Hematopoietic multipotent progenitor cell (in vitro differentiated cells): ENCODE results near the gene NDUFS7. TPM values are rescaled to one million over a fixed set of nuclear protein-coding genes. Genes with fewer than 3 reads are reported as not detected.

Experiments
- DNase-seq, 3 donors: peaks; one replicate each; pipeline ENCODE4 v3.0.0-alpha.2; 2011 to 2015; ENCODE audit warnings: low read depth in 2 of 3, low spot score in 2 of 3
- total RNA-seq: library from RNA; depleted of rRNA; stranded (reverse); fragments of >200 nt; gene quantifications from one replicate; pipeline ENCODE4 v1.2.3, GENCODE V29; 2012

Gene NDUFS7
- total RNA-seq, 1 donor: 121 TPM

DNA sequence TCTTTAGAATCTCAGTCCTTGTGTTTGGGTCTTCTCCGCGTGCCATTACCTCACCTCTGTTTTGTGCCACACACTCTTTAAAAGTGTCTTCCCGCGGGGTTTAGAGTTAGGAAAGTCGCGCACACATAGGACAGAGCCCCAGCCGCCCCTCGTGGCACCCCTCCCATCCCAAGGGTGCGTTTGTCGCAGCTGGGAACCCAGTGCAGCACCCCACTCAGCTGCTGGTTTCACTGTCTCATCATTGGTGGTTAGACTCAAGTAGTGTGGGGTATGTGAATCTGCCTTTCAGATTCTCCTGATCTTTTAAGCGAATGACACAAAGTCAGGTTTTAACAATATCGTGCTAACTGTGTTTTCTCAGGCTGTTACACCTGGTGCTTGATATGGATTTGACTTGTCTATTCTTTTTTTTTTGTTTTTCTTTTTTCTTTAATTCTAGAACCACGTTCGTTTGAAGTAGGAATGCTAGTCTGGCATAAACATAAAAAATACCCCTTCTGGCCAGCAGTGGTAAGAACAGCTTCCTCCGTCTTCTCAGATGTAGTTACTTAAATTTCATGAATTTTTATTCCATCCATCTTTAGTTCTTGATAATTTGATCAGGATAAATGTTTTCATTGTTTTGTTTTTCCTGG is 19.5 kb upstream of the NDUFS7 start:
- DNase-seq: peak in 1 of 3 donors; percentile 40

DNA sequence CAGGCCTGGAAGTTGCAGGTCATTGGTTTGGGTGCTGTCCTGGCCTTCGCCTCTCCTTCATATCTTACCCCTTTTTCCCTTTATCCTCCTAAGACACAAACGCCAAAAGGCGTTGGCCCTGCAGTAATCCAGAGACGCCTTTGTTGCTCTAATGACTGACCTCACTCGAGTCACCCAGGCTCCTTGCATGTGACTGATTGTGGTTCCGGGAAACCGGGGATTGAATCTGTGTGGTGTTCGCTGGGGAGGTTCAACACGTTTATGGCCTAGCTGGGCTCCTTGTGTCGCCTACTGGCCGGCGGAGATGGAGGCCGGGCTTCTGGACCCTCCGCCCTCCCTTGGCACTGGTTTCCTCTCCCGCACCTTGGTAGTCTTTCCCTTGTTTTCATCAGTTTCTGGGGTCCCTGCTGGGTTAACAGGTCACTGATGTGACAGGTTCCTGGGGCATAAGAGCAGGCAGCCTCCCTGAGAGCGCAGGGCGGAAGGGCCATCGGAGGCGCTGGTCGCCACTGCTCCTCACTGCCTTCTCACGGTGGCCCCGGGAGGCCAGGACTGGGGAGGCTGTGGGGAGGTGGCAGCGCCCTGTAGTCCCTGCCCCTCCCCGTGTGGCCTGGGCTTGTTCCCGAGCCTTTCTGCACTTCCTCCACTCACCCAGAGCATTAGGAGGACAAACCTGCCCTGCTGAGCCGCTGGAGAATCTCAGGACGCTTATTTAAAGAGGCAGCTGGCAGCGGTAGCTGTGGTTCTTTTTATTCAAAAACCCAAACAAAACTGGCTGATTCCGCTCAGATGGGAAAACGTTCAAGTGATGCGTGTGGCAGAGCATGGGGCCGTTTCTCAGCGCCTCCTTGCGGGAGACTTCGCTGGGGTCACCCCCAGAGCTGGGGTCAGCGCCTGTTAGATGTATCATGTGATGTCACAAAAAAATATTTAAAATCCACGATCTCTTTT is 18.1 kb upstream of the NDUFS7 start:
- no peak for DNase-seq

DNA sequence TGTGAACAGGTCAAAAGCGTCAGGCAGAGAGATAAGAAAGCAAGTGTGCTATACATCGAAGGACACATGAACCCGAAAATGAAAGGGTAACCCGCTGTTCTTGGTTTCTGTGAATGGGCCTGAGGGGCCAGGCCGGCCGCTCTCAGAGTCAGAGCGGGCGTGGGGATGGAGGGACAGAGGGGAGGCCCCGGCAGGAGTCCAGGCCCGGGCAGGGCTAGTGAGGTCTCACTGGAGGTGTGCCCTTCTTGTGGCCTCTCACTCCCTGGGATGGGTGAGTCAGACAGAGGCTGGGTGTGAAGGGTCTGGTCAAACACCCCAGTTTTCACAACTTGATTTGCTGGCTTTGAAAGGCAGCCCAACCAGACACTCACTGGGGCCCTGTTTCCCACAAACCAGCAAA is 17.4 kb upstream of the NDUFS7 start:
- DNase-seq: no peak

DNA sequence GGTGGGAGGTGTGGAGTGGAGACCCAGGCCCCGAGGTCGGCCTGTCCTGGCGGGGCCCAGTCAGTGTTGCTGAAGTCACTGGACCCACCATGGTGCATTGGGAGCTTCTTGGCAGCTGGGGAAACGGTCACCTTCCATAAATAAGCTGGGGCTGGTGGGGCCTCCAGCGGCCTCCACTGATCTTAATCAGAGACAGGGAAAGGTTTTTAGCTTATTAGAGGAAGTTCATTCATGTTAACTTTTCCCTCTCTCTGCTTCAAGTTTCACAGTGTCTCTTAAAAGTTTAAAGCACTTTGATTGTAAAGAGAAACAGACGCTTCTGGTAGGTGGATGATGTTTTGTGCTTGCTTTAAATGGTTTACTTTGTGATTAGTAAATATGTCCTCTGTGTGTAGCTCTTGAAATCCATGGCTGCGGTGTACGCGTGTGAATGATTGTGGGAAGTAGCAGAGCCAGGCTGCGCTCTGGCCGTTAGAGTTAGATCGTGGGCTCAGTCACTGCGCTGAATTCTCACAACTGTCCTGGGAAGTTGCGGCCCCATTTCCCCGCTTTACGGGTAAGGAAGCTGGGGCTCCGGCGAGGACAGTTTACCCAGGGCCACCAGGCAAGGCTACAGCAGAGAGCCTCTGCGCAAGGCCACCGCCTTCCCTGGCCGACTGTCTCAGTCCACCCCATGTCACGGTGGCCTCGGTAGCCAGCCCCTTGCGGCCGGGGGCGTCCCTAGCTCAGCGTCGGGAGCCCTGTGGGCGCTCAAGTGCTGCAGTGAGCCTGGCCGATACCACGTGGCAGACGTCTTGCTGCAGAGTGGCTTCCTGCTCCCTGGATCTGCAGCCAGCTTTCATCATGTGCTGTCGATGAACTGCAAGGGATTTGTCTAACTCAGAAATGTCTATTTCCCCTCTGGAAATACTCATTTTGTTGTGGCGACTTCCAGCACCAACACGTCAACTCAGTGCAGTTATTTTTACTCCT is 16.5 kb upstream of the NDUFS7 start:
- no peak for DNase-seq

DNA sequence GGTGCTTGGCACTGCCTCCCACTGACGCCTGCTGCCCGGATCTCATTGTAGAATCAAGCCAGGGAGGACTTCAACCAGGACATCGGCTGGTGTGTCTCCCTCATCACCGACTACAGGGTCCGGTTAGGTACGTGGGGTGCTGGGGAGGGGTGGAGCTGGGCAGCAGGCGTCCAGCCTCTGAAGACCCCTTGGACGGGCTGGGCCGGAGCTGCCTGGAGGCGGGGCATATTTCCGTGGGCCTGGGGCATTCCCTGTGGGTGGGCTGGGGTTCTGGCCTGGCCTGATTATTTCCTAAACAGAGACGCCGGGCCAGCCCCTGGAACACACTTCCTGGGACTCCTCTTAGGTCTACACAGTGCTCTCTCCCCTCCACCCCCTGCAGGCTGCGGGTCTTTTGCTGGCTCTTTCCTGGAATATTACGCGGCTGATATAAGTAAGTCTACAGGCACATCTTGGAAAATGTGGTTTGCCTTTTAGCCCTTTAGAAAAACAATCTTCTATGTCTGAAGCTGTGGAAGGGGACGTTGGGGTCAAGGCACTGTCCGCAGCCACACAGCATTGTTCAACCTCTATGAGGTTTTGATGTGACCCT is 14.4 kb upstream of the NDUFS7 start:
- no peak for DNase-seq

DNA sequence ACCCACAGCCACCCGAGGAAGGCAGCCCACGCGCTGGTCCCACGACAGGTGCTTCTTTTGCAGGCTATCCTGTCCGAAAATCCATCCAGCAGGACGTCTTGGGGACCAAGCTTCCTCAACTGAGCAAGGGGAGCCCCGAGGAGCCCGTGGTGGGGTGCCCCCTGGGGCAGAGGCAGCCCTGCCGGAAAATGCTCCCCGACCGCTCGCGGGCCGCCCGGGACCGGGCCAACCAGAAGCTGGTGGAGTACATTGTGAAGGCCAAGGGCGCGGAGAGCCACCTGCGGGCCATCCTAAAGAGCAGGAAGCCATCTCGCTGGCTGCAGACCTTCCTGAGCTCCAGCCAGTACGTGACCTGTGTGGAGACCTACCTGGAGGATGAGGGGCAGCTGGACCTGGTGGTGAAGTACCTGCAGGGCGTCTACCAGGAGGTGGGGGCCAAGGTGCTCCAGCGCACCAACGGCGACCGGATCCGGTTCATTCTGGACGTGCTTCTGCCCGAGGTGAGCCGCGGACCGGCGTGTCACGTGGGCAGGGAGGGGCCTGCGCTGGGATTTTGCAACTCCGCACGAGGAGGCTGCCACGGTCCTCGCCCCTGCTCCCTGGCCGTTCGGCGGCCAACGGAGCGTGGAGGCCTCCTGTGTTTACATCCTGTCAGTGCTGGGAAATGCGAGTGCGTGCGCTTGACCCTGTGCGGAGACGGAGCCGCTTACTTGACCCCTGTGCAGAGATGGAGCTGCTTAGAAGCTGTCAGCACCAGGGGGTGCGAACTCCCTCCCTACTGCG is 12.9 kb upstream of the NDUFS7 start:
- no peak for DNase-seq

DNA sequence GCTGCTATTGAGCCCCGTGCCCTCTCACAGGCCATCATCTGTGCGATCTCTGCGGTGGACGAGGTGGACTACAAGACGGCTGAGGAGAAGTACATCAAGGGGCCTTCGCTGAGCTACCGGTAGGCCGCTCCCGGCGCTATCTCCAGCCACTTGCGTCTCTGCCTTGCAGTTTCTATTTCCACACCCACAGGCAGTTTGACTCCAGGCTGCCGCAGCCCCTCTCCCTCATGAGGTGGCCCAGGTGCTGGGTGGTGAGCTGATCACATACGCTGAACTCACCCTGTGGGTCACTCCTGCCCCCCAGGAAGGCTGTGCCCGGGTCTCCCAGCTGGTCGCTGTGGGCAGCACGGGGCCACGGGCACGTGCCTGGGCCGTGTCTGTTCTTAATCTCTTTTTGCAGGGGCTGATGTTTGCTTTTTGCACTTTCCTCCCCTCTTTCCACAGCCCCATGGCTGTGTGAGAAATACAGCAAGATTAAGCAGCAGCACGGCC is 10.6 kb upstream of the NDUFS7 start:
- DNase-seq: no peak

DNA sequence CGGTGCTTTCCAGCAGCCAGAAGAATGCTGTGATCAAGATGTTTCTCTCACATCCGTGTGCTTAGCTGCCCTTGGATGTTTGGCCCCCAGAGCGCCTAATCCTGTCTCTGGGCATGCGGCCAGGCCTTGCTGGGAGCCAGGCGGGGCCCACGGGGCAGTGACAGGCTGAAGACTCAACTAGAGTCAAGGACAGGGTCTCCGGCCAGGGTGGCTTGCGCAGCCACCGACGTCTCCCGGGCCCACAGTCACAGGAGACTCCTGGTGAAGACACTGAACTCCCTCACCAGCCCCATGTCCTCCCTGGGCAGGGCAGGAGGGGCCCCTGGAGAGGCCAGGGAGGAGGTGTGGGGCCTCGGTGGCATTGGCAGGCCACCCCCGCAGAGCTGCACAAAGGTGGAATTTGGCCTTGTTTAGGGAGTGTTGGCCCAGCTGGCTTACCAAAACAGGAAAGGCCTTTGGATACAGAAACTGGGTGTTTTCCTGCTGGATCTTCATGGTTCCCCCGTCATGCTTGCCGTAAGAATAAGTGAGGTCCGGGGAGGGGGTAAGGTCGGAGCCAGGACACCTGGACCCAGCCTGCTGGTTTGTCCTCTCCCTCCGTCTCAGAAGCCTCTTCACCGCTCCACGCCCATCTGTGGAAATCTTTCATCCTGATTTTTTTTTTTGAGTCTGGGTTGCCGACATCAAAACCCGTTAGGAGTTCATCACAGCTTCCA is 10.0 kb upstream of the NDUFS7 start:
- no peak for DNase-seq

DNA sequence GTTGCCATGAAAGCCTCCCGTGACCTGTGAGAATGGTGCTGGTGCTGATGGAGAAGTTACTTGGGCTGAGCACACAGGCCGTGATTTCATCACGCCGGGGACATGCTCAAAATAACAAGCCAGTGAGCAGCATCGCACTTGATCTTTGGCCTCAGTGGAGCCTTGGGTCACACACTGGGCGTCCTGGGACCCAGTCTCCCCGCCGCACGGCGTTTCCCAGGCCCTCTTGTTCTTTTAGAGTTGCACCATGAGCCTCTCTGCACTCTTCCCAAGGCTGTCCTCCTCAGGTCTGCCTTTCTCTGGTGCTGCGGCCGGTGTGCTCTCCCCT is 9.5 kb upstream of the NDUFS7 start:
- no peak for DNase-seq

DNA sequence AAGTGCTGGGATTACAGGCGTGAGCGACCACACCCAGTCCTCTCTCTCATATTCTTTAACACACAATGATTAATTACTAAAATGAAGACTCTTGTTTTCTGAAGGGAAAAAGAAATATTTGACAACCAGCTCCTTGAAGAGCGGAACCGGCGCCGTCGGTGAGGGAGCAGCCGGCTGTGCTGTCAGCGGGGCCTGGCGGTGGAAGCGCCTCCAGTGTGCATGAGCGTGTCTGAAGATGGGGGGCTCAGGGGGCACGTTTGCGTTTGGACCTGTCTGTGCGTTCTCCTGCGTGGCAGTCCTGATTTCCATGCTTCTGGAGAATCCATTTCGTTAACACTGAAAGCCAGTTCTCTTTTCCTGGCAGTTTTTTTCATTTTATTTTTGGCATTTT is 7.3 kb upstream of the NDUFS7 start:
- DNase-seq: no peak

DNA sequence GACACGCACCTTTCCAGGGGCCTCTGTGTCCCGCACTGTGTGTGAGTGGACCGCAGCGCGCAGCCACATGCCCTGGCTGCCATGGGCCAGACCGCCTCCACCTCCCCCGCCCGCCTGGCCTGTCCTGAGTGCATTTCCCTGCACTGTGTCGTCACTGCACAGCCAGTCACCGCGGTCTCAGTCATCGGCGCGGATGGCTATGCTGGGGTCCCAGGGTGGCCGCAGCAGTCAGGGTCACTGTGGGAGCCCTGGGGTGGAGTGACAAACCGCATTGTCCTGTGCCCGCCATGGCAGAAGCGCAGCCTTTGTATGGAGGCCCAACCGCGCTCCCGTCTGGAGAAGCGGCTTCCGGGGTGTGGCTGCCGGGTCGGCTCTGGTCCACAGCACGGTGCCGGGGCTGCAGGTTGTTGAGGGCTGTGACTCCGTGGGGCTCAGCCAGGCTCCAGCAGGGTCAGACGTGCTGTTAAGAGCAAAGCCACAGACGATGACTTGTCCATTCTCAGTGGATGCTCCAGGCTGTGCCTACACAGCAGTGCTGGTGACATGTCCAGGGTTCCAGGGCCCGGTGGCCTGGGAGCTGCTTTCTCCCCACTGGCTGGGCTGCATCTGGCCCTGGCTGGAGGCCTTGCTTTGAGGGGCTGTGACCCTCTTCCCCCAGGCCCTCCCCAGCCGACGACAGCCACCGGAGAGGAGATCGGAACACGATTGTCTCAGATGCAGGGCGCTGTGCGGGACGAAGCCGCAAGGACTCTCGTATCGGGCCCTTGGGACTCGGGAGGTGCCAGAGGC is 6.3 kb upstream of the NDUFS7 start:
- no peak for DNase-seq

DNA sequence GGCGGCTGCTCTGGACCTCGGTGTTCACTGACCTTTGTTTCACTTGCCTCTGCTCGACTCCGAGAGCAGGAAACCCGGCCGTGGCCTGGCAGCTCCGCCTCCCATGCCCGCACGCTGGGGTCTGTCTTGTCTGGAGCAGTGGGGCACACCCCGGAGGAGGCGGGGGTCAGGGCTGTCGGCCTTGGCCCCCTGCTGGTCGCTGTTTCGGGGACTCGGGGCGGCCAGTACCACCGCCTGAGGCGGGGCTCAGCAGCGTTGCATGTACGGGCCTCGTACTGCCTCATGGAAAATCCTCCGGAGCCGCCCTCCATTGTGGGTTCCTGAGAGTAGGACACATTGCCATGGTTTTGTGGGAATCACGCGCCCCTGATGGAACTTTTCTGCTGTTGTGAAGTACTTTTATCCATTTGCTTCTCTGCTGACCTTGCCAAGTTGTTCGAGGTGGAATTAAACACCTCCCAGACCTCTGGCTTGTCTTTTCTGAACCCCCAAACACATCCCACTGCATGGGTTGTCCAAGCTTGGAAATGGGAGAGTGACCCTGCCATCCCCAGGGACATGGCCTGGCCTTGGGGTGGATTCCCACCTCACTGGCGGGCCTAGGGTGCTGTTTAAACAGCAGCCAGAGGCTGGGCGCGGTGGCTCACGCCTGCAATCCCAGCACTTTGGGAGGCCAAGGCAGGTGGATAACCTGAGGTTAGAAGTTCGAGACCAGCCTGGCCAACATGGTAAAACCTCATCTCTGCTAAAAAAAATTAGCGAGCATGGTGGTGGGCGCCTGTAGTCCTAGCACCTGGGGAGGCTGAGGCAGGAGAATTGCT is 5.5 kb upstream of the NDUFS7 start:
- DNase-seq: no peak

DNA sequence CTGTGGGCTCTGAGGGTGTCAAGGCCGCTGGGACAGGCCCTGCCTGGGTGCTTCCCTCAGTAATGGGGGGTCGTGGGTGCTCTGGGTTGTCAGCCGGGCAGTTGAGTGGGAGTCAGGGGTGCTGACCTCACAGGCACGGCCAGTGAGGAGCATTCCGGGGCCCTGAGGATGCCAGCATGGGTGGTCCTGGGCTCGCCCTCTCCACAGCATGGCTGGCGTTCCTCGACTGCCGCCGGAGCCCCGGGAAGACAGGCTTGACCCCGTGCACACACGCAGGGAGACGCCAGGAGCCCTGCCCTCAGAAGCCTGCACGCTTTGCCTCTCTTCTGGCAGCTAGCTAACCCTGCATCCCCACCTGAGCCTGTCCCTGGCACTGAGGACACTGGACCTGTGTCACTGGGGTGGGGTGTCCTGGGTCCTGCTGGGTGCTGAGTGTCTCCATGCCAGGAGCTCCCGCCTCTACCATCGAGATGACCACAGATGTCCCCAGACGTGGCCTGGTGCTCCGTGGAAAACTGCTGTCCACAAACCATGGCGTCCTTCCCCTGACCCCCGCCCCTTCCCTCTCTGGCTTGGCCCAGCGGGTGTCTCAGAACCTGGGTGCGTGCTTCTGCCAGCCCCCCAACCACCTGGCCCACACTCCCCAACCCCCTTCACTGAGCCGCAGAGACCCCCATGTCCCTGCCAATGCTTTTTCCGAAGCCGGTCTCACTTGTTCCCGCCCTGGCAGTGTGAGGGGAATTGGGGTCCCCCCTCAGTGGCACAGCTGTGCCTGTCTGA is 4.4 kb upstream of the NDUFS7 start:
- no peak for DNase-seq

DNA sequence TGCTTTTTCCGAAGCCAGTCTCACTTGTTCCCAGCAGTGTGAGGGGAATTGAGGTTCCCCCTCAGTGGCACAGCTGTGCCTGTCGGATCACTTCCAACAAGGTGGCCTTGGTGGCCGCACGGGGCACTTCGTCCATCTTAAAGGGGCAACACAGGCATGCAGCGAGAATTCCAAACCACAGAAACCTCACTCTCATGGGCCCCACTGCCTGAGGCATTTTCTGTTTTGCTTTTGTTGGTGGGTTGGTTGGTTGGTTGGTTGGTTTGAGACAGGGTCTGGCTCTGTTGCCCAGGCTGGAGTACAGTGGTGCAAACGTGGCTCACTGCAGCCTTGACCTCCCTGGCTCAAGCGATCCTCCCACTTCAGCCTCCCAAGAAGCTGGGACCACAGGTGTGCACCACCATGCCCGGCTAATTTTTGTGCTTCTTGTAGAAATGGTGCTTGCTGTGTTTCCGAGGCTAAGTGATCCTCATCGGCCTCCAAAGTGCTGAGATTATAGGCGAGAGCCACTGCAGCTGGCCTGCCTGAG is 3.7 kb upstream of the NDUFS7 start:
- no peak for DNase-seq

DNA sequence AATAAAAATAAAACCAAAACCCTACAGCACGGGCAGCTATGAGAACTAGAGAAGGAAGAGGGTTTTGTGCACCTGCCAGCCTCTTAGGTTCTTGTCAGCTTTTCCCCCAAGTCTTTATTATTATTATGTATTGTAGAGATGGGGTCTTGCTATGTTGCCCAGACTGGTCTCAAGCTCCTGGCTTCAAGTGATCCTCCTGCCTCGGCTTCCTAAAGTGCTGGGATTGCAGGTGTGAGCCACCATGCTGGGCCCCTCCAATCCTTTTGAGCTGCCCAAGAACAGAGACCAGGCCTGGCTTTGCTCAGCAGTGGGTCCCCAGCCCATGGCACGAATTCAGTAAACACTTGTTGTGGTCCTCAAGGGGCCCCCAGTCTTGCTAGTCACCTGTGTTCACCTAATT is 1.5 kb upstream of the NDUFS7 start:
- no peak for DNase-seq

DNA sequence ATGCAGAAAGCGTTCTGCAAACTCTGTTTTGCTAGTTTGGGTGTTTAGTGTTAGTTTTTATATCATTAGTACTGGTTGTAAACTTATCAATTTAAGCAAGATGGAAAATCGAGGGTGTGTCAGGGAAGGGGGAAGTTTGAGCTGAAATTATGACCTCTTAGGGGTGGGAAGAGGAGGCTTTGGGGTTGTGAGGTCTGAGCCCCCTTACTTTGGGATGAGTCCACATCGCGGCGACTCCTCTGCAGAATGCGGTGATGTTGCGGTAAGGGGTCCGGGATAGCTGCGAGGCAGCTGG is 743 bp upstream of the NDUFS7 start:
- no peak for DNase-seq

DNA sequence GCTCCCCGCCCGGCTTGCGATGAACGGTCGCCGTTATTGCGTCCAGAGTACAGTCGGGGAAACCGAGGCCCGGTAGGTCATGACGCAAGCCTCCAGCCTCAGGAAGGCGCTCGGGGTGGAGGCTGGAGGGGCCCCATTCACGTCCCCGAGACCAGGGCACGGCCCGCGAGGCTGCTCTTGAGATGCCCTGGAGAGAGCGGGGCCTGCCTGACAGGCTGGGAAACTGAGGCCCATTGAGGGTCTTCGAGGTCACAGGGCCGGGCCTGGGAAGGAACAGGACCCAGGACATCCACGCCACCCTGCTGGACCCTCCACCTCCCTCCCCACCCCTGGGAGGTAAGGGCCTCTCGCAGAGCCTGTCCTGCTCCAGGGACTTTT is 367 bp downstream of the NDUFS7 start:
- DNase-seq: no peak
